Measurements from ENCODE around the gene GPR141.

DNA sequence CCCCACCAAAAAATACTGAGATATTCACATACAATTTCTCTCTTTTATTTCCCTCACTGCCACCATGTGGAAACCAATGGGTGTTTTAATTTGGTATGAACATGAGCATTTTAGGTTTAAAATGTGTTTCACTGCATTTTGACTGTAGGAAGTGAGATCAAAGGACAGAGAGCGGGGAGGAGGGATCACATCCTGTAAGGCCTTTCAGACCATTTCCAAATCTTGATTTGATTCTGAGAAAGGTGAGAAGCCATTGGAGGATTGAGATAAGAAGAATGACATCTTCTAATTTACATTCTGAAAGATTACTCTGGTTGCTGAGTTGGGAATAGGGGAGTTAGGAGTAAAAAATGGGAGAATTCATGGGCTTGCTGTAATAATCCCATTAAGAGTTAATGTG, 42.5 kb downstream of the GPR141 start:
- no peak for TF ChIP-seq EZH2 (IDR thresholded peaks at IDR 0.05)
- TF ChIP-seq, protein P1, sequence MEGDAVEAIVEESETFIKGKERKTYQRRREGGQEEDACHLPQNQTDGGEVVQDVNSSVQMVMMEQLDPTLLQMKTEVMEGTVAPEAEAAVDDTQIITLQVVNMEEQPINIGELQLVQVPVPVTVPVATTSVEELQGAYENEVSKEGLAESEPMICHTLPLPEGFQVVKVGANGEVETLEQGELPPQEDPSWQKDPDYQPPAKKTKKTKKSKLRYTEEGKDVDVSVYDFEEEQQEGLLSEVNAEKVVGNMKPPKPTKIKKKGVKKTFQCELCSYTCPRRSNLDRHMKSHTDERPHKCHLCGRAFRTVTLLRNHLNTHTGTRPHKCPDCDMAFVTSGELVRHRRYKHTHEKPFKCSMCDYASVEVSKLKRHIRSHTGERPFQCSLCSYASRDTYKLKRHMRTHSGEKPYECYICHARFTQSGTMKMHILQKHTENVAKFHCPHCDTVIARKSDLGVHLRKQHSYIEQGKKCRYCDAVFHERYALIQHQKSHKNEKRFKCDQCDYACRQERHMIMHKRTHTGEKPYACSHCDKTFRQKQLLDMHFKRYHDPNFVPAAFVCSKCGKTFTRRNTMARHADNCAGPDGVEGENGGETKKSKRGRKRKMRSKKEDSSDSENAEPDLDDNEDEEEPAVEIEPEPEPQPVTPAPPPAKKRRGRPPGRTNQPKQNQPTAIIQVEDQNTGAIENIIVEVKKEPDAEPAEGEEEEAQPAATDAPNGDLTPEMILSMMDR (IDR thresholded peaks at IDR 0.05 in 2 of 3, conservative IDR thresholded peaks at IDR 0.05 in 1 of 3; ENCODE audit: borderline replicate concordance in 1 of 3, insufficient read depth in 1 of 3, low read depth in 2 of 3, low read length in 2 of 3): no peak
